ENCODE data around the gene L1CAM.

GRCh38 chrX:153864101-153864500 is 21.9 kb downstream of the L1CAM start:
- TF ChIP-seq CTCF (conservative IDR thresholded peaks at IDR 0.05; ENCODE audit: low read length) (no peak), EZH2phosphoT487 (IDR thresholded peaks at IDR 0.05; ENCODE audit: borderline replicate concordance, low read depth, low read length) (no peak)
